H1 (cell line): ENCODE measurements around the gene FGF19. TPM values are rescaled to one million over a fixed set of nuclear protein-coding genes. Genes with fewer than 3 reads are reported as not detected.

Experiments used
- CTCF ChIA-PET: fragments of 300-600 bp; sonication (Branson Sonifier 250); formaldehyde crosslinking; loops from one replicate; lab custom pipeline; 2021; ENCODE audit not compliant: partially characterized antibody; lab: Charles Lee
- POLR2A ChIA-PET: fragments of 300-600 bp; sonication (Branson Sonifier 250); formaldehyde crosslinking; loops from one replicate; lab custom pipeline; 2021; ENCODE audit warnings: inconsistent platforms; ENCODE audit not compliant: partially characterized antibody; lab: Charles Lee
- DNase-seq, 2 experiments: peaks; one replicate each; pipeline versions ENCODE4 v3.0.0 to v3.0.0-alpha.2; 2010 to 2022; ENCODE audit warnings: low spot score in 2 of 2, low read depth in 1 of 2, mixed read lengths in 1 of 2
- FAIRE-seq: peaks from 2 replicates; lab custom pipeline; 2011; peaks lifted over from hg19 to GRCh38; lab: Jason Lieb, UNC
- H2AFZ ChIP-seq: 2 replicates; pipeline ENCODE4 v1.8.1; 2012; ENCODE audit warnings: low read length, inconsistent platforms
- H2AK5ac ChIP-seq: 2 replicates; pipeline ENCODE4 v1.6.1; 2013; ENCODE audit warnings: low read depth, low read length
- H2BK120ac ChIP-seq: replicated peaks from 2 replicates; pipeline ENCODE3; 2013; ENCODE audit warnings: low read depth, low read length, inconsistent platforms
- H2BK12ac ChIP-seq: 2 replicates; pipeline ENCODE4 v1.6.1; 2013; ENCODE audit warnings: low read depth, low read length
- H2BK15ac ChIP-seq: 2 replicates; pipeline ENCODE4 v1.6.1; 2013; ENCODE audit warnings: low read length
- H2BK20ac ChIP-seq: 2 replicates; pipeline ENCODE4 v1.6.1; 2013; ENCODE audit warnings: low read length
- H2BK5ac ChIP-seq: 2 replicates; pipeline ENCODE4 v1.6.1; 2013; ENCODE audit warnings: low read depth, low read length
- H3K14ac ChIP-seq: 2 replicates; pipeline ENCODE4 v1.6.1; 2013; ENCODE audit warnings: inconsistent platforms; ENCODE audit not compliant: insufficient read length
- H3K18ac ChIP-seq: 2 replicates; pipeline ENCODE4 v1.6.1; 2013; ENCODE audit warnings: low read length; ENCODE audit errors: extremely low read depth
- H3K23ac ChIP-seq: 2 replicates; pipeline ENCODE4 v1.6.1; 2013; ENCODE audit warnings: inconsistent platforms; ENCODE audit not compliant: insufficient read length
- H3K23me2 ChIP-seq: 2 replicates; pipeline ENCODE4 v1.6.1; 2013; ENCODE audit warnings: low read depth, low read length
- H3K27ac ChIP-seq: 2 replicates; pipeline ENCODE4 v1.6.1; 2011; ENCODE audit warnings: low read depth, low read length, inconsistent platforms
- H3K27me3 ChIP-seq, 4 experiments: replicated peaks in 1 of 4; 1 replicate in 1 of 4; 2 replicates in 3 of 4; pipeline versions ENCODE4 v1.6.1 to v1.8.1; 2011 to 2013; ENCODE audit warnings: low read length in 3 of 4, mild to moderate bottlenecking in 3 of 4, inconsistent platforms in 2 of 4, mixed read lengths in 2 of 4, moderate library complexity in 1 of 4; ENCODE audit not compliant: control insufficient read depth in 3 of 4, insufficient read depth in 3 of 4; ENCODE audit errors: extremely low read depth in 1 of 4
- H3K36me3 ChIP-seq, 4 experiments: 2 replicates each; pipeline versions ENCODE4 v1.6.1 to v1.8.1; 2011 to 2013; ENCODE audit warnings: mild to moderate bottlenecking in 4 of 4, low read length in 3 of 4, moderate library complexity in 2 of 4, control low read depth in 1 of 4, inconsistent platforms in 1 of 4; ENCODE audit not compliant: insufficient read depth in 4 of 4, control insufficient read depth in 2 of 4
- H3K4ac ChIP-seq: replicated peaks from 2 replicates; pipeline ENCODE3; 2013; ENCODE audit warnings: low read length, low read depth, mixed read lengths, inconsistent platforms; ENCODE audit not compliant: insufficient read length
- H3K4me1 ChIP-seq, 4 experiments: replicated peaks in 1 of 4; 1 replicate in 1 of 4; 2 replicates in 3 of 4; pipeline versions ENCODE4 v1.6.1 to v1.8.1; 2011 to 2013; ENCODE audit warnings: low read length in 3 of 4, inconsistent platforms in 2 of 4, mixed read lengths in 1 of 4; ENCODE audit not compliant: insufficient read depth in 4 of 4, control insufficient read depth in 3 of 4
- H3K4me2 ChIP-seq, 2 experiments: 2 replicates each; pipeline versions ENCODE4 v1.6.1 to v1.8.1; 2011 to 2013; ENCODE audit warnings: low read depth in 2 of 2, low read length in 2 of 2, control low read depth in 1 of 2, inconsistent platforms in 1 of 2, mild to moderate bottlenecking in 1 of 2; ENCODE audit not compliant: insufficient read depth in 1 of 2
- H3K4me3 ChIP-seq, 4 experiments: fragments of 200-600, 300-600 bp in 1 of 4; sonication (generic), shearing (Covaris generic), sonication (Bioruptor Twin) in 1 of 4; 2 replicates each; pipeline versions ENCODE4 v1.5.1 to v1.8.1; 2011 to 2016; ENCODE audit warnings: low read length in 4 of 4, low read depth in 3 of 4, control low read depth in 2 of 4, inconsistent platforms in 2 of 4, mild to moderate bottlenecking in 2 of 4, mixed read lengths in 1 of 4, moderate library complexity in 1 of 4; ENCODE audit not compliant: insufficient read depth in 2 of 4; ENCODE audit errors: extremely low read depth in 1 of 4
- H3K56ac ChIP-seq: replicated peaks from 2 replicates; pipeline ENCODE3; 2013; ENCODE audit warnings: low read depth, mild to moderate bottlenecking, mixed read lengths, low read length, inconsistent platforms; ENCODE audit not compliant: insufficient read length
- H3K79me1 ChIP-seq: 2 replicates; pipeline ENCODE4 v1.6.1; 2013; ENCODE audit warnings: low read depth, low read length, control low read depth
- H3K79me2 ChIP-seq, 2 experiments: 2 replicates each; pipeline versions ENCODE4 v1.6.1 to v1.8.1; 2012 to 2013; ENCODE audit warnings: low read length in 2 of 2, mild to moderate bottlenecking in 2 of 2, inconsistent platforms in 1 of 2; ENCODE audit not compliant: insufficient read depth in 2 of 2, control insufficient read depth in 1 of 2
- H3K9ac ChIP-seq, 4 experiments: replicated peaks in 1 of 4; 1 replicate in 1 of 4; 2 replicates in 3 of 4; pipeline versions ENCODE4 v1.6.1 to v1.8.1; 2011 to 2013; ENCODE audit warnings: low read depth in 3 of 4, low read length in 3 of 4, control low read depth in 2 of 4, mild to moderate bottlenecking in 2 of 4, moderate library complexity in 2 of 4, inconsistent platforms in 1 of 4; ENCODE audit errors: extremely low read depth in 1 of 4
- H3K9me3 ChIP-seq, 2 experiments: 2 replicates each; pipeline versions ENCODE4 v1.6.1 to v1.8.1; 2012 to 2013; ENCODE audit warnings: mild to moderate bottlenecking in 2 of 2, moderate library complexity in 2 of 2, control low read depth in 1 of 2, inconsistent platforms in 1 of 2, low read depth in 1 of 2, low read length in 1 of 2, mixed read lengths in 1 of 2; ENCODE audit not compliant: insufficient read depth in 2 of 2
- H4K20me1 ChIP-seq, 2 experiments: replicated peaks in 1 of 2; 2 replicates each; pipeline versions ENCODE3 to v1.8.1; 2011 to 2013; ENCODE audit warnings: inconsistent platforms in 2 of 2, low read length in 2 of 2, mild to moderate bottlenecking in 1 of 2; ENCODE audit not compliant: insufficient read depth in 2 of 2, control insufficient read depth in 1 of 2
- H4K5ac ChIP-seq: 2 replicates; pipeline ENCODE4 v1.6.1; 2013; ENCODE audit warnings: low read length, low read depth, mixed read lengths, inconsistent platforms; ENCODE audit not compliant: insufficient read length
- H4K8ac ChIP-seq: 2 replicates; pipeline ENCODE4 v1.8.0; 2013; ENCODE audit warnings: mild to moderate bottlenecking, moderate library complexity, low read length, inconsistent platforms; ENCODE audit not compliant: insufficient read depth; ENCODE audit errors: extremely low read depth
- H4K91ac ChIP-seq: replicated peaks from 2 replicates; pipeline ENCODE3; 2013; ENCODE audit warnings: low read length, mixed read lengths, inconsistent platforms; ENCODE audit not compliant: insufficient read length
- CHD1 ChIP-seq: IDR thresholded peaks from 2 replicates; pipeline ENCODE4 v1.6.1; 2012; ENCODE audit warnings: low read depth, low read length, improper control_type of control experiment
- WGBS, 2 experiments: shearing (Covaris generic) in 1 of 2; methylation state at CpG; one replicate each; pipeline versions ENCODE4 v1.1.6 to v1.1.7; 2013 to 2015; ENCODE audit warnings: low lambda C conversion rate in 2 of 2, mixed read lengths in 2 of 2, inconsistent platforms in 1 of 2, low coverage in 1 of 2, missing lambda C conversion rate in 1 of 2; ENCODE audit not compliant: insufficient replicate concordance in 2 of 2, insufficient coverage in 1 of 2, insufficient read length in 1 of 2; ENCODE audit errors: extremely low coverage in 1 of 2, missing lambda C conversion rate in 1 of 2; 5-methylcytosine and 5-hydroxymethylcytosine counted together
- polyA plus RNA-seq, 7 experiments: library from polyadenylated mRNA; depleted of rRNA in 3 of 7; stranded (reverse) in 5 of 7; unstranded in 2 of 7; fragments of >200 nt in 5 of 7; fragments of 200-250 nt in 2 of 7; gene quantifications; 1 replicate in 5 of 7; 2 replicates in 1 of 7; 4 replicates in 1 of 7; pipeline versions ENCODE4 v1.2.1 to v1.2.3, GENCODE V29; 2011 to 2013; ENCODE audit warnings: missing spikeins in 2 of 7, mixed read lengths in 2 of 7
- total RNA-seq: library from RNA; stranded (reverse); fragmentation: NEBNext Ultra II Directional; extraction: Animal tissue kit (Norgen Biotek cat#: 25700); gene quantifications from 2 replicates; pipeline ENCODE4 v1.2.1, GENCODE V29; 2021

Gene FGF19
- total and polyA plus RNA-seq, 2 of the 8 experiments (the other 6 are each of a cell fraction or from before 2014, with no cell fraction given): 9.6 to 14.8 TPM

- H3K14ac ChIP-seq: no peak overlapping the region
- H3K23ac ChIP-seq: no peak overlapping the region
- H4K91ac ChIP-seq: no peak overlapping the region
- no peak overlapping the region for H2BK12ac ChIP-seq
- no peak overlapping the region for H2BK20ac ChIP-seq
- H3K18ac ChIP-seq: no peak overlapping the region
- no peak overlapping the region for H2BK120ac ChIP-seq
- no peak overlapping the region for H3K4ac ChIP-seq
- H3K9ac ChIP-seq: no peak overlapping the region
- no peak overlapping the region for H2AK5ac ChIP-seq
- no peak for FAIRE-seq
- no peaks in the 10 kb centered on the region for H4K20me1 ChIP-seq
- H3K23me2 ChIP-seq: no peaks in the 10 kb centered on the region
- no peaks in the 10 kb centered on the region for H3K79me1 ChIP-seq
- no peak overlapping the region for H3K4me3 ChIP-seq
- no peaks in the 10 kb centered on the region for H3K79me2 ChIP-seq
- DNase-seq: no peak
- 91% methylated on average over 9 of the region's 9 CpGs; no CpG with 5 or more reads in 1 of the 2 experiments for WGBS, 2 experiments
- H4K8ac ChIP-seq: no peak overlapping the region
- H3K56ac ChIP-seq: no peak overlapping the region
- H3K4me2 ChIP-seq: no peak overlapping the region
- no peaks in the 10 kb centered on the region for H3K36me3 ChIP-seq
- no peaks in the 10 kb centered on the region; a peak in 1 of 7 replicates for H3K4me1 ChIP-seq
- CTCF ChIA-PET: interaction anchor here (0.6 to 20.5 kb wide), 5 partner anchors 10 to 155 kb away, joined by 3 to 197 read pairs (median 4); no protein-coding TSS in a partner anchor
- H3K27me3 ChIP-seq: peaks cover 0 to 2% (median 0%) of the 10 kb centered on the region in 4 experiments; a peak in 2 of 7 replicates
- H2BK5ac ChIP-seq: no peak overlapping the region
- POLR2A ChIA-PET: no interaction called here
- H2AFZ ChIP-seq: no peak overlapping the region
- no peak overlapping the region for H4K5ac ChIP-seq
- no peaks in the 10 kb centered on the region for H3K9me3 ChIP-seq
- no peak overlapping the region for H2BK15ac ChIP-seq
- no peak overlapping the region for H3K27ac ChIP-seq
- TF ChIP-seq CHD1: no peak
These were observed 22.2 kb upstream of the FGF19 start for GRCh38 chr11:69726019-69726418.
